GM21367 (cell line): Measurements from ENCODE around the gene TMC2.
A peak's percentile ranks its signal among the peaks of the same experiment; 100 is the strongest.

Experiments used
- ATAC-seq: cut with Tn5 transposase; IDR thresholded peaks from one replicate; pipeline ENCODE4 v1.9.1; 2021; ENCODE audit not compliant: unreplicated experiment

The TMC2 gene

DNA sequence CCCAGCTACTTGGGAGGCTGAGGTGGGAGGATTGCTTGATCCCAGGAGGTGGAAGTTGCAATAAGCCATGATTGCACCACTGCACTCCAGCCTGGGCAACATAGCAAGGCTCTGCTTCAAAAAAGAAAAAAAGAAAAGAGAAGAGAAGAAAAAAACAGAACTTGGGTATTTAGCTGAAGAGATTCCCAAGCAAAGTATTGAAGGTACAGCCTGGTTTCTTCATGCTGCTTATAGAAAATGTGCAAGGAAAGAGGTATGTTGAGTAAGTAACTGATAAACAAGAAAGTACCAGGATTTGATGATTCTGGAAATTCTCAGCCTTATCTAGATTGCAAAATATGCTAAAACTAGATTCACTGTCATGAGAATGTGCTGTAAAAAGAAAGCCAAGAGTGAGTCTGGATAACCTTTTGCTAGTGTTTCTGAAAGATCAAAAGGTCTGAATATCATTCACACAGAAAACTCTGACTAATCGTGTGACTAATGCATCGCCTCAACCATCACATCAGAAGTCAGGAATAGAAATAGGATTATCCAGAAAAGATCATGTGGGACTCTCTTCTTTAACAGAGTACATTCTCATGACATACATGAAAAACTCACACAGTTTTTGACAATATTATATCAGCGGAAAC is 83.7 kb downstream of the TMC2 start:
- ATAC-seq = no peak

- no peak for ATAC-seq
Measured at GRCh38 chr20:2624190-2624589, 87.8 kb downstream of the TMC2 start.

DNA sequence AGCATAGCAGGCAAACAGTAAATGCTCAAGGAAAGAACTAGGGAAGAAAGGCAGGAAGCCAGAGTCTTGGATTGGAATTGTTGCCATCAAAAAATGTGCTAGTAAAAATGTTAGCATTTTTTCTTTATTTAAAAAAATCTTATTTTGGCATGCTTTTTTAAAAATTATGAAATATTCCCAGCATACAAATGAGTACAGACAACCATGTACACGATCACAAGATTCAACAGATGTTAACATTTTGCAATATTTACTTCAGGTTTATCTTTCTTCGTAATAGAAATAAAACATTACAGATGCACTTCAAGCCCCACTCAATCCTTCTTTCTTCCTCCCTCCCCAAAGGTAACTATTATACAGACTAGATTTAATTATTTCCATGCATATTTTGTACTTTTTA is 88.7 kb downstream of the TMC2 start:
- no peak for ATAC-seq

DNA sequence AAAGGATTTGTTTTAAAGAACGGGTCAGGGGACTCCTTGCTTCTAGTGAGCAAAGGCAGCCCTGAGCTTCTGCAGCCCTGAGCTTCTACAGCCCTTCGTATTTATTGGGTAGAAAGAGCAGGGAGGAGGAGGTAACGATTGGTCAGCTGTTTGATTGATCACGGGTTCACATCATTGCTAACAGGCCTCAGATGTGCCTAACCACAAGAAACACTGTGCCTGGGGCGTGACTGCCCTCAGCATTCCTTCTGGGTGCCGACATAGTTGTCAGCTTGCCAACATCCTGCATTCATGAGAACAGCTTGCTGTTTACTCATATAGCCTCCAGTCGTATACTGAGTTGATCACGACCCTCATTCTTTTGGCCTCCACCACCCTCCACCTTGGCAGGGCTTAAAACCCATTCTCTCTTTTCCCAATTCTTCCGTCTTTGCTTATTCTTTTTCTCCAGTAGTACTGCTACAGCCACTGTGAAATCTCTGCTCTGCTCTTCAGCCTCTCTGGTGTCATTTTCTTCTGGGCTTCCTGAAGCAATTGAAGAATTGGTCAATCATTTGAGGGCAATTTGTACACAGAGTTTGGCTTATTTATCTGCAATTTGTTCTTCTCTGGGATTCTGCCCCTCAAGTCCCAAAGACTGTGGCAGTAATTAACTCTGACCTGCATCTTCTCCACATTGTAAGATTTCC is 90.6 kb downstream of the TMC2 start:
- ATAC-seq = no peak

DNA sequence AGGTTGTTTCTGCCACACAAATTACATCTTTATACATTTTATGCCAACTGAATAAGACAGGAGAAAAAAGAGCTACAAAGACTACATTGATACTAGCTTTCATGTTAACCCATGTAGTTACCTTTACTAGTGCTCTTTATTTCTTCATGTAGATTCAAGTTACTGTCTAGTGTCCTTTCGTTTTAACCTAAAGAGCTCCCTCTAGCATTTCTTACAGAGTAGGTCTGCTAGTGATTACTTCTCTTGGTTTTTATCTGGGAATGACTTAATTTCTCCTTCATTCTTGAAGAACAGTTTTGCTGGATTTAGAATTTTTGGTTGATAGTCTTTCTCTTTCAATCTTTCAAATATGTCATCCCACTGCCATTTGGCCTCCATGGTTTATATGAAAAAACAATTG is 94.9 kb downstream of the TMC2 start:
- ATAC-seq = no peak

GRCh38 chr20:2633381-2633780 is 97.0 kb downstream of the TMC2 start:
- ATAC-seq = no peak

- no peak for ATAC-seq
Measured at GRCh38 chr20:2637246-2637645, 100.9 kb downstream of the TMC2 start.

GRCh38 chr20:2640260-2640659 is 103.9 kb downstream of the TMC2 start:
- no peak for ATAC-seq

- no peak for ATAC-seq
Measured at GRCh38 chr20:2640899-2641298, 104.5 kb downstream of the TMC2 start.

DNA sequence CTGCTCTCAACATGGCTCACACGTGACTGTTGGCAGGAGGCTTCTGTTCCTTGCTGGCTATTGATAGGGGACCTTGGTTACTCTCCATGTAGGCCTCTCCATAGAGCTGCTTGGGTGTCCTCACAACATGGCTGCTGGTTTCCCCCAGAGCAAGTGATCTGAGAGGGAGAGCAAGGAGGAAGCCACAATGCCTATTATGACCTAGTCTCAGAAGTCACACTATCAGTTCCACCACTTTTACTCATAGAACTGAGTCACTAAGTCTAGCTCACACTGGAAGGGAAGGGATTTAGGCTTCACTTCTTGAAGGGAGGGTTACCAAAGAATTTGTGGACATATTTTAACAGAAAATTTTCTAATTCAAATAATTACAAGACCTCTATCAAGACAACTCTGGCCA is 107.3 kb downstream of the TMC2 start:
- ATAC-seq = no peak

- ATAC-seq = peak; percentile 78
Measured at GRCh38 chr20:2651772-2652723, 115.7 kb downstream of the TMC2 start, which contains the start of gene NOP56. Gene NOP56, plus strand, starts transcription at chr20:2652632. Its CDS starts 29 bp downstream, at chr20:2652661.

DNA sequence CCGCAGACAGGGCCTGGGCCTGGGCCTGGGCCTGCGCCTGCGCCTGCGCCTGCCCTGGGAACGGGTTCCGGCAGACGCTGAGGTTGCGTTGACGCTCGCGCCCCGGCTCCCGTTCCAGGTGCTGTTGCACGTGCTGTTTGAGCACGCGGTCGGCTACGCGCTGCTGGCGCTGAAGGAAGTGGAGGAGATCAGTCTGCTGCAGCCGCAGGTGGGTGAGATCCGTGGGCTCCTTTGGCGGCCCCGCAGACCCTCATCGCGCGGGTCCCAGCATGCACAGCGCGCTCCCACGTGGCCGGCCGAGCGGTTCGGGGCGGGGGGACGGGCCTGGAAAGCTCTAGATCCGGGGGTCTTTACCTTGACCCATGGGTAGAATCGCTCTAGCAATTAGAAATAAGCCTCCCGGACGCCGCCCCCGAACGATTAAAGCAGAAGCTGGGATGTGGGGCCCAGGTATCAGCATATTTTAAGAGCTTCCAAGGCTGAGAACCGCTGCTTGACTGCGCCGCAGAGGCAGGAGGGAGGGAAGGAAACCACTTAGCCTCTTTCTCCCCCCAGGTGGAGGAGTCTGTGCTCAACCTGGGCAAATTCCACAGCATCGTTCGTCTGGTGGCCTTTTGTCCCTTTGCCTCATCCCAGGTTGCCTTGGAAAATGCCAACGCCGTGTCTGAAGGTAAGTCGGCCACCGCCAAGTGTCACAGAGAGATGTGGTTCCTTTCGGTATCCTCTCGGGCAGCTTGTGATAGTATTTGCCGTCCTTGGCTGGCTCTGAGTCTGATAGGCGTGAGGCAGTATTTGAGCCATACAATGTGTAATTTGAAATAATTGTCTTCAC is 116.6 kb downstream of the TMC2 start:
- ATAC-seq = peak; percentile 32

DNA sequence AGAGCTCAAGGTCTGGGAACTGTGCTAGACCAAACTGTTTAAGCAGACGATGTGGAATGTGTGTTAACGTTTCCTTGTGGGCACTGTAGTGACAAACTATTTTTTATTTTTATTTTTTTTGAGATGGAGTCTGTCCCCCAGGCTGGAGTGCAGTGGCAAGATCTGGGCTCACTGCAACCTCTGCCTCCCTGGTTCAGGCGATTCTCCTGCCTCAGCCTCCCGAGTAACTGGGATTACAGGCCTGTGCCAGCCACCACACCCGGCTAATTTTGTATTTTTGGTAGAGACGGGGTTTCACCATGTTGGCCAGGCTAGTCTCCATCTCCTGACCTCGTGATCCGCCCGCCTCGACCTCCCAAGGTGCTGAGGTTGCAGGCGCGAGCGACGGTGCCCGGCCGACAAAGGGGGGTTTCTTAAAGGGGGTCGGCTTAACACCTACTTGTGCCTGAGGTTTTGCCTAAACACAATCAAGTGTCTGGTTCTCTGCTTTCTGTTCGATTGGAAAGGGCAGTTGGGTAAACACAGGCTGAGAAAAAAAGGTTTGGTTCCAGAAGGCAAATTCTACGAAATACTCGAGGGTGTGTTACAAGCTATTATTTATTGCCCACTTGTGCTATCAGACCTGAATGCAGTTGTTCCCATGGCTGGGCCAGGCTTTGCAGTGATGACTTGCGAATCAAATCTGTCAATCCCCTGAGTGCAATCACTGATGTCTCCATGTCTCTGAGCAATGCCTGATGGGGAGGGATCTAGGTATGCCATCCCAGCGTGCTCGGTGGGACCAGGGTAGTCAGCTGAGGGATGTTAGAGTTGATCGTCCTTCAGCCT is 117.4 kb downstream of the TMC2 start:
- ATAC-seq = no peak

DNA sequence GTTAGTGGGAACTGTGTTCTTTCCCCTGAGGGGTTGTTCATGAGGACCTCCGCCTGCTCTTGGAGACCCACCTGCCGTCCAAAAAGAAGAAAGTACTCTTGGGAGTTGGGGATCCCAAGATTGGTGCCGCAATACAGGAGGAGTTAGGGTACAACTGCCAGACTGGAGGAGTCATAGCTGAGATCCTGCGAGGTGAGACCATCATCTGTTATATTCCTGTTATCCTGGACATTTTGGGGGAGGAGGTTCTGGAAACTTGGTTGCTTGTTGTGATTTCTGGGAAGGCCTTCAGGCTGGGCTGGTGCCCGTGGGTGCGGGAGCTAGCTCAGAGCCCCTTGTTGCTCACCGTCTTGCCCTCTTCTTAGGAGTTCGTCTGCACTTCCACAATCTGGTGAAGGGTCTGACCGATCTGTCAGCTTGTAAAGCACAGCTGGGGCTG is 118.0 kb downstream of the TMC2 start:
- no peak for ATAC-seq

- ATAC-seq = no peak
Measured at GRCh38 chr20:2654831-2655230, 118.5 kb downstream of the TMC2 start.

DNA sequence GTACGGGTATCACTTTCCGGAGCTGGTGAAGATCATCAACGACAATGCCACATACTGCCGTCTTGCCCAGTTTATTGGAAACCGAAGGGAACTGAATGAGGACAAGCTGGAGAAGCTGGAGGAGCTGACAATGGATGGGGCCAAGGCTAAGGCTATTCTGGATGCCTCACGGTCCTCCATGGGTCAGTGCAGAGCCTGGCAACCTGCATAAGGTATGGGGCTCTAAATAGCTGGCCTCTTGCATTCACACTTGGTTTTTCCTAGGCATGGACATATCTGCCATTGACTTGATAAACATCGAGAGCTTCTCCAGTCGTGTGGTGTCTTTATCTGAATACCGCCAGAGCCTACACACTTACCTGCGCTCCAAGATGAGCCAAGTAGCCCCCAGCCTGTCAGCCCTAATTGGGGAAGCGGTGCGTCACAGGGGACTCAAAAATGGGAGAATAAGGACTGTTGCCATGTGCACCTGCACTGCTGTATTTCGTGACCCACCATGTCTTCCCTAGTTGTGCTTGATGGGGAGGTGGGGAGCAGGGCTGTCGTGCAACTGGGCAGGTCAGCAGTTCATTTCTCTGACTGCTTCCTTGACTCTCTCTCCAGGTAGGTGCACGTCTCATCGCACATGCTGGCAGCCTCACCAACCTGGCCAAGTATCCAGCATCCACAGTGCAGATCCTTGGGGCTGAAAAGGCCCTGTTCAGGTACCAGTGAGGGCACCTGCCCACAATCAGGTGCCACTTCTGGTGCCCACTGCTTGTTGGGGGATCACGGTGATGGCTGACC is 119.2 kb downstream of the TMC2 start:
- no peak for ATAC-seq

DNA sequence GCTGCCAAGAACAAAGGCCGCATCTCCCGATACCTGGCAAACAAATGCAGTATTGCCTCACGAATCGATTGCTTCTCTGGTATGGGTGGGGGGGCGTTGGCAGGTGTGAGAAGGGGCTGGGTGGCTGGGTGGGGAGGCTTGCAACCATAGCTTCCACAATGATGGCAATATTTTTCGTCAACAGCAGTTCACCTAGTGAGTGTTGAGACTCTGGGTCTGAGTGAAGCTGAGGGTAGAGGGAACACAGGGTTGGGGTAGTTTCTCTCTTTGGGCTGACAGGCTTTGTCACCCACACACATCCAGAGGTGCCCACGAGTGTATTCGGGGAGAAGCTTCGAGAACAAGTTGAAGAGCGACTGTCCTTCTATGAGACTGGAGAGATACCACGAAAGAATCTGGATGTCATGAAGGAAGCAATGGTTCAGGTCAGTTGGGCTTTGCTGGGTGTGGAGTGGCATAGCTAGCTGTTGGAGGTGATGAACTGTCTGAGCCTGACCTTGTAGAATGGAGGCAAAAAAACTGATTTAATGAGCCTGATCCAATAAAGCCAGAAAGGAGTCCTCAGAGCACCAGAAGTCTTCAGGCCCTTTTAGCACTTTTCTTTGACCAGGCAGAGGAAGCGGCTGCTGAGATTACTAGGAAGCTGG is 120.2 kb downstream of the TMC2 start:
- ATAC-seq = no peak

- ATAC-seq = no peak
Measured at GRCh38 chr20:2657241-2657640, 120.9 kb downstream of the TMC2 start.

DNA sequence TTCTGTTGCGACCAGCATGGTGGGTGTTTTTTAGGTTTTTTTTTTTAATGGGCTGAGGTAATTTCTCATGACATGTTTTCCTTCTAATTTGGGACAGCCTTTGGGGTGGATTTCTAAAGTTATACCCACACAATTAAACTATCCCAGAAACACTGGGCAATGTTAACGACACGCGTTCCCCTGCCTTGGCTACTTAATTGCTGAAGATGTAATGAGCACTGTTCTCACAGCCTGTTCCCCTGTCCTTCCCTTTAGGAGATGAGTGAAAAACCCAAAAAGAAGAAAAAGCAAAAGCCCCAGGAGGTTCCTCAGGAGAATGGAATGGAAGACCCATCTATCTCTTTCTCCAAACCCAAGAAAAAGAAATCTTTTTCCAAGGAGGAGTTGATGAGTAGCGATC is 121.3 kb downstream of the TMC2 start:
- ATAC-seq = no peak
